Tibial artery (tissue), 4 donors: ENCODE data around the gene FILIP1.

Experiments
- DNase-seq, 2 donors: peaks; one replicate each; pipeline ENCODE4 v3.0.0-alpha.2; 2019
- H3K27ac ChIP-seq, 2 donors: fragments of 200-600 bp; sonication (generic) in 1 of 2; 1 replicate in 1 of 2; 2 replicates in 1 of 2; pipeline ENCODE4 v1.5.1; 2018 to 2019; ENCODE audit warnings: mild to moderate bottlenecking in 1 of 2
- H3K27me3 ChIP-seq, 2 donors: fragments of 200-600 bp; sonication (generic) in 1 of 2; one replicate each; pipeline versions ENCODE4 v1.5.1 to v1.6.0; 2016 to 2019
- H3K36me3 ChIP-seq, 3 donors: fragments of 200-600 bp; sonication (generic) in 2 of 3; one replicate each; pipeline ENCODE4 v1.5.1; 2016 to 2019; ENCODE audit warnings: mild to moderate bottlenecking in 2 of 3
- H3K4me1 ChIP-seq, 4 donors: fragments of 200-600 bp; sonication (generic) in 2 of 4; 1 replicate in 3 of 4; 2 replicates in 1 of 4; pipeline ENCODE4 v1.5.1; 2016 to 2019
- H3K4me3 ChIP-seq, 2 donors: fragments of 200-600 bp; sonication (generic) in 1 of 2; 1 replicate in 1 of 2; 2 replicates in 1 of 2; pipeline ENCODE4 v1.5.1; 2018 to 2019; ENCODE audit warnings: mild to moderate bottlenecking in 2 of 2
- H3K9me3 ChIP-seq, 3 donors: fragments of 200-600 bp; sonication (generic) in 1 of 3; one replicate each; pipeline ENCODE4 v1.5.1; 2016 to 2019
- CTCF ChIP-seq, 2 experiments: fragments of 200-600 bp in 1 of 2; fragments of 450-650 bp in 1 of 2; IDR thresholded peaks; one replicate each; pipeline ENCODE4 v1.5.1; 2017 to 2019; ENCODE audit warnings: antibody characterized with exemption in 2 of 2, mild to moderate bottlenecking in 1 of 2, moderate library complexity in 1 of 2
- intact Hi-C: fragments of 100-400 bp; cut with DNase I; formaldehyde crosslinking; loops from one replicate; pipeline ENCODE4 v1.15.0; 2023; ENCODE audit warnings: low total_unique reads

FILIP1 gene

GRCh38 chr6:75384116-75384515, 109.5 kb downstream of the FILIP1 start:
- no peaks in the 10 kb centered on the region for H3K27me3 ChIP-seq
- H3K36me3 ChIP-seq, result no peaks in the 10 kb centered on the region
- DNase-seq, result no peak
- H3K9me3 ChIP-seq, result no peaks in the 10 kb centered on the region
- peaks cover 0 to 3% (median 0%) of the 10 kb centered on the region in 4 donors for H3K4me1 ChIP-seq
- no peak overlapping the region for H3K27ac ChIP-seq
- TF ChIP-seq CTCF (IDR thresholded peaks at IDR 0.05), result no peak
- H3K4me3 ChIP-seq, result no peak overlapping the region
- intact Hi-C loops, result no loop called here

- Histone ChIP-seq H3K4me1 (peaks cover 0 to 3% (median 0%) of the 10 kb centered on the region in 4 donors), H3K4me3 (no peak overlapping the region), H3K27me3 (no peaks in the 10 kb centered on the region), H3K27ac (no peak overlapping the region), H3K9me3 (no peaks in the 10 kb centered on the region), H3K36me3 (no peaks in the 10 kb centered on the region)
- intact Hi-C loops, result no loop called here
- TF ChIP-seq CTCF (IDR thresholded peaks at IDR 0.05), result no peak
- no peak for DNase-seq
These were observed 111.0 kb downstream of the FILIP1 start for GRCh38 chr6:75382634-75382900.

GRCh38 chr6:75381877-75382633, 111.5 kb downstream of the FILIP1 start:
- intact Hi-C loops, result no loop called here
- no peak for TF ChIP-seq CTCF (IDR thresholded peaks at IDR 0.05)
- Histone ChIP-seq H3K9me3 (no peaks in the 10 kb centered on the region), H3K4me1 (peaks cover 0 to 3% (median 0%) of the 10 kb centered on the region in 4 donors), H3K36me3 (no peaks in the 10 kb centered on the region), H3K27ac (no peak overlapping the region), H3K27me3 (no peaks in the 10 kb centered on the region), H3K4me3 (no peak overlapping the region)
- no peak for DNase-seq

GRCh38 chr6:75379536-75379935, 114.1 kb downstream of the FILIP1 start:
- H3K9me3 ChIP-seq, result no peaks in the 10 kb centered on the region
- no peak for TF ChIP-seq CTCF (IDR thresholded peaks at IDR 0.05)
- H3K27me3 ChIP-seq, result no peaks in the 10 kb centered on the region
- intact Hi-C loops, result no loop called here
- H3K36me3 ChIP-seq, result no peaks in the 10 kb centered on the region
- no peak overlapping the region for H3K27ac ChIP-seq
- no peak for DNase-seq
- H3K4me3 ChIP-seq, result no peak overlapping the region
- peaks cover 0 to 22% (median 0%) of the 10 kb centered on the region in 4 donors for H3K4me1 ChIP-seq

- H3K36me3 ChIP-seq, result no peaks in the 10 kb centered on the region
- TF ChIP-seq CTCF (IDR thresholded peaks at IDR 0.05), result no peak
- intact Hi-C loops, result no loop called here
- H3K27ac ChIP-seq, result no peak overlapping the region
- no peaks in the 10 kb centered on the region for H3K27me3 ChIP-seq
- no peak overlapping the region for H3K4me3 ChIP-seq
- no peaks in the 10 kb centered on the region for H3K9me3 ChIP-seq
- peaks cover 0 to 29% (median 0%) of the 10 kb centered on the region in 4 donors for H3K4me1 ChIP-seq
- DNase-seq, result no peak
These were observed 115.5 kb downstream of the FILIP1 start for GRCh38 chr6:75378101-75378500.

- intact Hi-C loops, result no loop called here
- TF ChIP-seq CTCF (IDR thresholded peaks at IDR 0.05), result no peak
- H3K9me3 ChIP-seq, result no peaks in the 10 kb centered on the region
These were observed 116.2 kb downstream of the FILIP1 start for GRCh38 chr6:75377386-75377785.

More at GRCh38 chr6:75377386-75377785, 116.2 kb downstream of the FILIP1 start:
- Histone ChIP-seq H3K36me3 (no peaks in the 10 kb centered on the region), H3K27me3 (no peaks in the 10 kb centered on the region), H3K4me3 (no peak overlapping the region), H3K27ac (no peak overlapping the region), H3K4me1 (peaks cover 0 to 26% (median 0%) of the 10 kb centered on the region in 4 donors)
- DNase-seq, result no peak
